Measurements from ENCODE around the gene BCOR.

GRCh38 chrX:40143987-40144386 lies 46.2 kb upstream of the BCOR start:
- TF ChIP-seq POLR2A (IDR thresholded peaks at IDR 0.05; ENCODE audit: low read depth, low read length) (no peak), RFX5 (IDR thresholded peaks at IDR 0.05; ENCODE audit: low read depth, low read length) (no peak), CTCF (conservative IDR thresholded peaks at IDR 0.05; ENCODE audit: low read depth, low read length) (no peak), RAD21 (IDR thresholded peaks at IDR 0.05; ENCODE audit: low read length) (no peak), ELK1 (IDR thresholded peaks at IDR 0.05; ENCODE audit: borderline replicate concordance, low read depth, low read length) (no peak)
